Thyroid gland (tissue), 4 donors: Measurements from ENCODE around the gene ANKRD11.

Experiments used
- CTCF ChIP-seq, 6 experiments: fragments of 200-600 bp in 3 of 6; fragments of 450-650 bp in 3 of 6; sonication (generic) in 3 of 6; IDR thresholded peaks; one replicate each; pipeline ENCODE4 v1.5.1; 2016 to 2019; ENCODE audit warnings: antibody characterized with exemption in 6 of 6, mild to moderate bottlenecking in 2 of 6, inconsistent platforms in 1 of 6, moderate library complexity in 1 of 6
- POLR2A ChIP-seq, 2 donors: fragments of 450-650 bp; IDR thresholded peaks; one replicate each; pipeline ENCODE4 v1.6.1; 2017; ENCODE audit warnings: antibody characterized with exemption in 2 of 2, mild to moderate bottlenecking in 2 of 2, moderate library complexity in 1 of 2

GRCh38 chr16:89261691-89262563 lies 228.4 kb downstream of the ANKRD11 start:
- TF ChIP-seq CTCF (IDR thresholded peaks at IDR 0.05) = no peak
- no peak for TF ChIP-seq POLR2A (IDR thresholded peaks at IDR 0.05)
